HG02973 (cell line): ENCODE results near the gene UNC119.
"Not testable (repeated sequence)": the region's sequence is repeated elsewhere in the genome, so short reads cannot be mapped to it uniquely, and the experiment has no call there.

Experiments
- ATAC-seq: cut with Tn5 transposase; IDR thresholded peaks from one replicate; pipeline ENCODE4 v1.9.1; 2021; ENCODE audit warnings: moderate library complexity; ENCODE audit not compliant: unreplicated experiment

UNC119 gene

DNA sequence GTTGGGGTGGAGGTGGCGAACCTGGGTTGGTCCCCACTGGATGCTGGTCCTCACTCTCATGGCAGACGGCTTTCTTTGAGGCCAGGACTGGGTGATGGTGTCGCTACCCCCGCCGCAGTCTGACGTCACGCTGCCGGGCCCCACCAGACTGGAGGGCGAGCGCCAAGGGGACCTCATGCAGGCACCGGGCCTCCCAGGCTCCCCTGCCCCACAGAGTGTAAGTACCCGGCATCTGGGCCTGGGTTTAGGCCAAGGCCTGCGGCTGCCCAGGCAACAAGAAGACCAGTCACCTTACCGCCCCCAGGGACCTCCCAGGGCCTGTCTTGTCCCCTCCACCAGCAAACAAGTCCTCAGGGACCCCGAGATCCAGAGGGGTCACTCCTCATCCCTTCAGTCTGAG lies 28.5 kb downstream of the UNC119 start:
- ATAC-seq = no peak

DNA sequence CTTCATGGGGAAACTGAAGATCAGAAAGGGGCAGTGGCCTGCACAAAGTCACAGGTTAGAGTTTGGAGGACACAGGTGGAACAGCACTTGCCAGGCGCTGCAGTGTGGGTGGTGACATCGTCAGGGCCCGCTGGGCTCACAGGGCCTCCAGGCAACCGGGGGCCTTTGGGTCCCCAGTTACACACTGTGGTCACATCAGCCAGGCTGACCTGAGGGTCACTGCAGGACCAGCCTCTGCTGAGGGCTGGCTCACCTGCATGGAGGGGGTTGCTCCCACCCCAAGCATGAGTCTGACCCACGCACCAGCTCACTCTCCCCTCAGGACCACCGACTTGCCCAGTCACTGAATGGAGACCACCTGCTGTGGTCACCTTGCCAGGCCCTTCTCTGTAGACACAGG lies 29.2 kb downstream of the UNC119 start:
- no peak for ATAC-seq

DNA sequence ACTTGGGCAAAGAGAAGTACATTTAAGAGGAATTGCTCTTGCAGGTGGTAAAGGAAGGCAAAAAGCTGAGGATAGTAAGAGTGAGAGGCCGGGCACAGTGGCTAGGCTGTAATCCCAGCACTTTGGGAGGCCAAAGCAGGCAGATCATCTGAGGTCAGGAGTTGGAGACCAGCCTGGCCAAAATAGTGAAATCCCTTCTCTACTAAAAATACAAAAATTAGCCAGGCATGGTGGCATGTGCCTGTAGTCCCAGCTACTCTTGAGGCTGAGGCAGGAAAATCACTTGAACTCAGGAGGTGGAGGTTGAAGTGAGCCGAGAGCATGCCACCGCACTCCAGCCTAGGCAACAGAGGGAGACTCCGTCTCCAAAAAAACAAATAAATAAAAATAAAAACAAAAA lies 30.1 kb downstream of the UNC119 start:
- not testable (repeated sequence) for ATAC-seq

DNA sequence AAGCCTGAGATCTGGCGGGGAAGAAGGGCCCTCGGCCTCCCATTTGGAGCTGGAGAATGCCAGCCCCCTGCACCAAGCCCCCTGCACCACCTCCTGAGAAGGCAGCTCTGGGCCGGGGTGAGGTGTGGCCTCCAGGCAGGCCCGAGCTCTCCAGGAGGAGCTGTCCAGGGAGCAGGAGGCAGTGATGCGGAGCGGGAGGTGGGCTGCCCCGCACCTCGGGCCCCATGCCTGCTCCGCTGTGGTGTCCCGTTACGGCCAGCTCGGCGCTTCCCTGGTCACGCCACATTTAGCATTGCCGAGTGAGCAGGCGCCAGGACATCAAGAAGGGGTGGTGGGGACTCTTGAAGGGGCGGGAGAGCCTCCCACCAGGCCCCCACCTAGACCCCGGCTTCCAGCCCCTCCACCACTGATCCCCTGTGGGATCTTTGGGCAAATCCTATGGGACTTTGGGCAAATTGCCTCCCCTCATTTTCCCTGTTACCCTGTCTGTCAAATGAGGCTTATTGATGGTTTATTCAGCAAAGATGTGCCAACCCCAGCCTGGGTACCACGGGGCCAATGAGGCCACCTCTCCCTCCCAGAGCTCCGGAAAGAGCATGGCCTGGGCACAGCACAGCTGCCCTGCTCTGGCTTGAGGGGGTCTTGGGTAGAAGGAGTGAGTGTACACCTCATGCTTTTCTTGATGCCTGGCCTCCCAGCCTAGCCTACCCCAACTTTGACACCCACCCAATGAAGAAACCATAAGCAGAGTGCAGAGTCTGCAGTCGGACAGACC lies 30.9 kb downstream of the UNC119 start:
- no peak for ATAC-seq

DNA sequence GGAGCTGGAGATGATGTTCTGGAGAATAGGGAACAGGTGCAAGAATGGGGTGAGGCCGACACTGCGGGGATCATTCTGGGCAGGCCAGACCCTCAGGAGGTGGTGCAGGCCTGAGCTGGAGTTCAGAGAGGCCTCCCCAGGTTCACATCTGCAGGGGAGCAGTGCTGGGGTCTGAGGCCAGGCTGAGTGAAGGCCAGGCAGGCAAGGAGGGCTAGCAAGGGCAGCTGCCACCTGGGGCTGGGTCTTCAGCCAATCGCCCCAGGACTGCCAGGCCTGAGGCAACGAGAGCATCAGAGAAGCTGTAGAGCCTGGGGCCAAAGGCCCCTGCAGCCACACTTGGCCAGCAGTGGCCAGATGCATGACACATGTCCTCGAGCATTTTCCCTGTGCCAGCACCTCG lies 31.7 kb downstream of the UNC119 start:
- ATAC-seq = no peak

DNA sequence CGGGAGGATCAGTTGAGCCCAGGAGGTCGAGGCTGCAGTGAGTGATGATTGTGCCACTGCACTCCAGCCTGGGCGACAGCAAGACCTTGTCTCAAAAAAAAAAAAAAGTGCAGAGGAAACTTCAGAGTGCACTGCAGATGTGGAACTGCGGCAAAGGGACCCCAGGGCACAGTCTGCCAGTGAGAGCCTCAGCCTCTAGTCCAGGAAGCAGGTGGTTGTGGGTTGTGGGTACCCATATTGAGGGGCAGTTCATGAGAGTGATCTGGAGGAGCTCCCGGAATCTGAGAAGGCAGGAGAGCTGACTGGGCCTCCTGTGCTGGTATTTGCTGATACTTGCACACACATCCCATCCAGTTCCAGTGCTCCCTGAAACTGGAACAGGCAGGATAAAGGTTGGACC lies 33.2 kb downstream of the UNC119 start:
- no peak for ATAC-seq

DNA sequence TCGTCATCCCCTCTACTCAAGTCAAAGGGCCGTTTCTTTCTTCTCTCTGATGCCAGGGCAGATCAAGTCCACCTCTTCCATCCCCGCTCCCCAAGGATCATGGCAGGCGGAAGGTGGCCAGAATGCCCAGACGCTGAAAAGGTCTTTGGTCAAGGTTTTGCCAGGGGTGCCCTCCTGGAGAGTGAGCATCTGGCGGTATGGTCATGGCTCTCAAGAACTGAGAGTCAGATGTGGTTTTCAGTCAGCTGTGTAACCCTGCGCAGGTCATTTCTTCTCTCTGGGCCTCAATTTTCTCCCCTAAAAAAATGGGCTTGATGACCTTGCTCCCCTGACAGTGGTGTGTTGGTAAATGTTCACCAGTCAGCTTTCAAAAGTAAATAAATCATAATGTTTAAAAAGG lies 33.8 kb downstream of the UNC119 start:
- no peak for ATAC-seq

DNA sequence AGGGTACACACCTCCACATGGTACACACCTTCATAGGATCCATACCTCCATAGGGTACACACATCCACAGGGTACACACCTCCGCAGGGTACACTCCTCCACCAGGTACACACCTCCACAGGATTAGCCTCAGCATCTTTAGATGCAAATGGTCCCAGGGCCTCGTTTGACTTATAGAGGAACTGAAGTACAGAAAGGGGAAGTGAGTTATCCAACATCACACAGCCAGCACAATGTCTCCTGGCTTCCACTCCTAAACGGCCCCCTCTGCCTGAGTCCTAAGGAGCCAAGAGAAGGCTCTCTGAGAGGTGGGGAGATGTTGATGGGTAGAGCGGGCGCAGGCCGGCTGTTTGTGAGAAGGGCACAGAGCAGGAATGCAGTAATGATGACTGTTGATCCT lies 34.3 kb downstream of the UNC119 start:
- ATAC-seq = no peak

DNA sequence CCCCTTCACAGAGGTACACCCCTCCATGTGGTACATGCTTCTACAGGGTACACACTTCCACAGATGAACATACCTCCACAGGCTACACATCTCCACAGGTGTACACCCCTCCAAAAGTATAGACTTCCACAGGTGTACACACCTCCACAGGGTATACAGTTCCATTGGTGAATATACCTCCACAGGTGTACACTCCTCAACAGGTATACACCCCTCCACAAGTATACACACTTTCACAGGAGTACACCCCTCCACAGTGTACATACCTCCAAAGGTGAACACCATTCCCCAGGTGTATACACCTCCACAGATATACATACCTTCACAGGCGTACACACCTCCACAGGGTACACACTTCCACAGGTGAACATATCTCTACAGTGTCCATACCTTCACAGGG lies 36.9 kb downstream of the UNC119 start:
- ATAC-seq = no peak

DNA sequence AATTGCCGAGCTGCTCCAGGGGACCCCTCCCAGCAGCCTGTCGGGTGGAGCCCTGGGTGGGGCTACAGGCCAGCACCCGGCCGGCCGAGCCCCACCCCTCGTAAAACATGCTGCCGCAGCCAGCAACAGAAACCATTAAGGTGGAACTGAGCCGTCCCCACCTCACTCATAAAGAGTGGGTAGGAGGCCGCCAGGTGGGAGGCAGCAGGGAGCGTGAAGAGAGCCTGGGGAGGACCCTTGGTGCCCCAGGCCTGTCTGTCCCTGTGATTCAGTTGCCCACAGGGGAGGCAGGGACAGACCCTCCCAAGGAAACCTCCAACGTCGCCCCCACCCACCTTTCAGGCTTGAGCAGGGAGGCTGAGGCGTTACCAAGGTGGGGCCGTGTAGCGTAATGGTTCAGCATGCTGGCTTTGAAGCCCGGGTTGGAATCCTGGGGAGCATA lies 37.8 kb downstream of the UNC119 start:
- no peak for ATAC-seq

DNA sequence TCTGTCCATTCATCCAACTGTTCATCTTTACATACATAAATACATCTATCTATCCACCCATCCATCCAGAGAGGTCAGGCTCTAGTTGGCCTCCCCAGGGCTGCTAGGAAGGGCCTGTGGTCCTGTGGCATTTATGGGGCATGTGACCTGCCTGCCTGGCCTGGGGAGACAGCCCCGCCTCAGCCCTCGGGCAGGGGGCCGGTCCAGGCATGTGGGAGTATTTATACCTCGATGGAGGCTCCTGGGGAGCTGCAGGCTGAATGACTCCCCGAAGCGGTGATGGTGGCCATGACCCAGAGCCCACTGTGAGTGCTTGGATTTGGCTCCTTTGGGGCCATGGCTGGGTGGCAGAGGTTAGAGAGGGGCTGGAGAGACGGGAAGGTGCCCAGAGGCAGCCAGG lies 38.9 kb downstream of the UNC119 start:
- ATAC-seq = no peak

DNA sequence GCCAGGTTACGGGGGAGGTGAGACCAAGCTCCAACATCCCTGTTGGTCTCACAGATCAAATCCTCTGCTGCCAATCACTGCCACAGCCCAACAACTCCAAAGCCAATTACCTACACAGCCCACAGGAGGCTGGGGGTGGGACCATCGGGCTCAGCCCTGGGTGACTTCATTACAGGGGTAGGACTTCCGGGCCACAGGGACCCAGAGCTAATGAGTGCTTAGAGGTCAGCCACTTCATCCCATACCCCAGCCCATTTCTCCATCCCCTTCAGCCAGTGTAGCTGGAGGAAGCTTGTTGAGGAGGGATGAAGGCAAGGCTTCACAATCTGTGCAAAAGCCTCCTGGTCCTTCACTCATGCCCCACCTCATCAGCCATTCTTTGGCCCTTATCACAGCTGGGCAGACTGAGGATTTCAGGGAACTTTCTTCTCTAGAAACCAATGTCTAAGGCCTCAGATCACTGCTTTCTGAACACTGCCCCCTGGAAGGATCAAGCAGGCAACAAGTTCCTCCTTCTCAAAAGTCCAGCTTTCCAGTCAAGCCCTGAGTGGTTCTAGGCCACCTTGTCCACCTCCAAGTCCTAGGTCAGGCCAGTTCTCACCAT lies 40.5 kb downstream of the UNC119 start:
- no peak for ATAC-seq

DNA sequence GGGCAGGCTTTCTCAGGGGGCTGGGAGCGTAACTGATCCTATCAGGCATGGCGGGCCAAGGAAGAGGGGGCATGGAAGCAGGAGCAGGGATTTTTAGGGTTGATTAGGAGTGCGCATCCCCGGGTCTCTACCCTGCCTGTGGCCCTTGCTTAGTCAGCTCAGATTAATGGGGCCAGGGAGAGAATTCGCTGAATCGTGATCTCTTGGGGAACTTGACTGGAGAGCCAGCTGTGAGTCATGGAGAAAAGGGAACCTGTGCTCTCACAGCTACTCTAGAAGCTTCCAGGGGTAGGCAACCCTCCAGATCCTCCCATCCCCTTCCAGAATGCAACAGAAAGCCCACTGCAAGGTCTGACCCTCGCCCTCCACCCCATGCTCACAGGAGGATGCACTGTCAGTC lies 42.6 kb downstream of the UNC119 start:
- no peak for ATAC-seq

DNA sequence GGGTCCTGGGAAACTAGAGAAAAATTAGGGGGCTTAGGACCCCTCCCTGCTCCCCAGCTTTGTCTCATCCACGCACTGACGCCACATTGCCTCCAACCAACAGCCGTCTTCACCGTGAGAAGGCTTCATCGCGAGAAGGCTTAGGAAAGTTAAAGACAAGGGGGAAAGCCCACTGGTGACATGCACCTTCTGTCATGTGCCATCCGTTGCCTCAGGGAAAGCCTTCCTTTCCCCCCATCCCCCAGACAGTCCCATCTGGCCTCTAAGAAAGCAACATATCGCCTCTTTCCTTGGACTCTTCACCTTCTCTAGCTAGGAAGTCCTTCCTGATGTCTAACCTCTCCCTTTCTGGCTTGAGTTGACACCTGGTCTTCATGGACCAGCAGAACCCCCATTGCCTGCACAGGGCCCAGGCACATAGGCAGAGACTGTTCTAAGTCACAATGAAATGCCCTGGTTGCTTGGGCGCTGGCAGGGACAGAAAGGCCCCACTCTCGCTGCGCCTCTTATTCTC lies 44.2 kb downstream of the UNC119 start:
- no peak for ATAC-seq

DNA sequence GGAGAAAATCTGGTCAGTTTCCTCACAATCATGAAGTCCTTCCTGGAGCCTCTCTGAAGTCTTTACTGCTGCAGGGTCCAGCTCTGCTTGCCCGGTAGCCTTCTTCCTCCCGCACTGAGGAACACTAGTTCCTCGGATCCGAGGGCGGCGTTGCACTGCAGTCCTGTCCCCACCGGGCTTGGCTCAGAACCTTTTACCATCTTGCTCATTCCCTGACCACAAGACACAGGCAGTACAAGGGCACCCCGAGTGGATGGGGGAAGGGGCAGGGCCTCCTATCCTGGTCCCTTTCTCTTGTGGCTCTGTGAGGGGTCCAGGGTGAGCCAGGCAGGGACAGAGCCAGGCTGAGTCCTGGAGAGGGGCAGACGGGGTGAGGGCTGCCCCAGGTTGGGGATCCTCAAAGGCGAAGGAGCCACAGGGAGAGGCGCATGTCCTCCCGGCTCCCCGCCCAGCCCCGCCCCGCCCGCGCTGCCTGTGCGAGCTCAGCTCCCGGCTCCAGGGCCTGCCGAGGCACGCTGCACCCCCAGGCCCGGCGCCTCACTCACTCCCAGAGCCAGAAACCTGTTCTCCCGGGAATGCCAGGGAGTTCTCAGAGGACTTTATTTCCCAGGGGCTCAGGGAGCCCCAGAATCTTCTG lies 44.7 kb downstream of the UNC119 start:
- no peak for ATAC-seq

DNA sequence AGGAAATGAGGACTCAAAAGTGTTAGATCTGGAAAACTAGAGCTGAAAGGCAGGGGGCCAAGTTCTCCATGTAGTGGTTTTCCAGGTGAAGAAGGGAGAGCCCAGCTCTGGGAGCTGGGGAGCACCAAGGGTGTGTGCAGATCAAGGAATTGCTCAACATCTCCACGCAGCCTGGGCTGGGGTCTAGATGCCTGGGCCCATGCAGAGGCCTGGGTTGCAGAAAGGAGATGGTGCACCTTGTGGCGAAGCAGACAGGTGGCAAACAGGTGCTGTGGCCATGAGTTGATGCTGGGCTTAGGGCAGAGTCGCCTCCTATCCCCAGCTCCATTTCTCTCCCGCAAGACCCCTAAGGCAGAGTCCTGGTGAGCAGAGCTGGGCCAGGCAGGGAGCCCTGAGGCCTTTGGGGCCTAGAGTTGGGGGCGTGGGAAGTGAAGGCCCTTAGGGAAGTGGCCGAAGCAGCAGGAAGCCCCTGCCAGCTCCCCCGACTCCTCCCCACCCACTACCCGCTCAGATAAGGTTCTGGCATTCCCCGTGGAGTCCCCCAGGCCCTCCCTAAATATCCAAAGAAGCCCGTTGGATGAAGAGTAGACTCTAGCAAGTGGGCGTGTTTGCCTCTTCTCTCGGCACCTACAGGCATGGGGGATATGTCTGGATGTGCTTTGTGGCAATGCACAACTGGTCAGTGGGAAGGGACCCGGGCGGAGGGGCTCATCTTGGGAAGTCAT lies 45.5 kb downstream of the UNC119 start:
- ATAC-seq = no peak

DNA sequence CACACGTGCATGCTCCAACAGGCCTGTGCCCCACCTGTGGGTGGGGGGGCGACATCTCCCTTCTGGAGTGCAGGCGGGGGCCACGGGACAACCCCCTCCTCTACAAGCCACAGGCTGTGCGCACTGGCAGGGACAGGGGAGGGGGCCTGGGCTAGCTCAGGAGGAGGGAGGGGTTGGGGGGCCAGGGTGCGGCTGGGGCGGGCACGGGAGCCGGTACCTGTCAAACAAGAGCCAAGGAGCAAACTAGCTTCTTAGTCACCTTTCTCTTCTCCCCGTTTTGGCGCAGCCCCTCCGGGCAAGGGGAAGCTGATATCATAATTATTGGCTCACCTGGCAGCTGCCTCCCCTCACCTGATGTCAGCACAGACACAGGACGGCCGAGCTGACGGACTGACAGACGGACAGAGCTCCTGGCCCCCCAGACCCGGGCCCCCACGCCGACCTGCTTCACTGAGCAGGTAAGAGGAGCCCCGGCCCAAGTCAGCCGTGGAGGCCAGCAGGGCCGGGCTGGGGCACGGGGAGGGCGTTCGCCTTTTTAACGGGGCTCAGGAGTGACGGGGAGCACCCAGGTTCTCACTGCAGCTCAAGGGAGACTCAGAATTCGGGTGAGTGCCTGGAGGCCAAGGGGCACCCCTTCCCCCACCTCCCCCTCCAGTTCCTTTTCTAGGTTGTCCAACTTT lies 46.3 kb downstream of the UNC119 start, which contains the start of gene FOXN1:
Gene FOXN1, plus strand, starts transcription at position 363 of the 680 bp plus-strand sequence. CDS start 17,622 bp downstream, outside the sequence.
- ATAC-seq = no peak

DNA sequence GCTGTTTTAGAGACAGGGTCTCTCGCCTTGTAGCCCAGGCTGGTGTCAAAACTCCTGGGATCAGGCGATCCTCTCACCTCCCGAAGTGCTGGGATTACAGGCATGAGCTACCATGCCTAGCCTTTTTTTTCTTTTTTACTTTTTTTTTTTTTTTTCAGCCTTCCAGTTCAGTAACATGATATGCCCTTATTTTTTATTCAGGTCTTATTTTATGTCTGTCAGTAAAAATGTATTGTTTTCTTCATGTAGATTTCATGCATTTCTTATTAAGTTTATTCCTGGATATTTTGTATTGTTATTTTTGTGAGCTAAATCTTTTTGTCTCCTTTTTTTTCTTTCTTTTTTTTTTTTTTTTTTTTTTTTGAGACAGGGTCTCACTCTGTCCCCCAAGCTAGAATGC lies 49.0 kb downstream of the UNC119 start:
- ATAC-seq = no peak

DNA sequence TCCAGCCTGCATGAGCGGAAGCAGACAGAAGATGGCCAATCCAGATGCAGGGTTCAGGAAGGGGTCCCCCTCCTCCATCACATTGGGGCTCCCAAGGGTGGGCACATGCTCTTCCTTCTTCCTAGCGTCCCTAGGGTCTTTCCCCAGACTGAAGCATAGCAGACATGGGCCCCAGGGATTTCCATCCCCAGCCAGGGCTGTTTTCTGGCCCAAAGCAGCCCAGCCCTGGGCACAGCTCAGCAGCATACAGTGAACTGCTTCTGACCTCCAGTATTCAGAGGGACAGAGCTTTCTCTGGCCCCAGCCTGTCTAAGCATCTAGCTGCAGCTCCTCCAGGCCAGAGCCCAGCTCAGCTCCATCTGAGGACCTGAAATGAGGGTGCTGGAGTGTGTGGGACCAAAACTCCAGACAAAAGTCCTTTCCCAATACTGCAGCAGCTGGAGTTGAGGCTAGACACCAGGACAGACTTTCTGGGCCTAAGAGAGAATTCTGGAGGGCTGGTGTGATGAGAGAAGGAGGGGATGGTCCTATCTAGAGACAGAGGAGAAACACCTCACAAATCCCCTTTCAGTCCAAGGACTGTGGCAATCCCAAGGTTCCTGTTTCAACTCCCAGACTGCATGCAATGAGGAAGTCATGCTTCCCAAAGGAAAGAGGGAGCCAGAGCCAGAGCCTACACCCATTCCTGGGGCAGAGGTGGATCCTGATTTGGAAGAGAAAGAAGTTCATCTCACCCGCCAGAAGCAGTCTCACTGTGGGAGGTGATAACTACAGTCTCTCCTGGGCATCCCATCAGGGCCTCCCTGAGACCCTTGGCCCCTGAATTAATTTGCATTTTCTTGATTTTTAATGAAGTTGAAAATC lies 50.8 kb downstream of the UNC119 start:
- no peak for ATAC-seq
